DMS153 treated with DMSO at 0.1 percent for 48 hours (cell line): ENCODE measurements around the gene BUD13.

Source experiments
- DNase-seq: peaks from one replicate; lab custom pipeline; 2025; ENCODE audit not compliant: unreplicated experiment; lab: John Stamatoyannopoulos, UW

The BUD13 gene

GRCh38 chr11:116720895-116721294, 51.9 kb downstream of the BUD13 start:
- DNase-seq: no peak

- DNase-seq: no peak
Observed at GRCh38 chr11:116718955-116719501, 53.8 kb downstream of the BUD13 start.

GRCh38 chr11:116716621-116717020, 56.2 kb downstream of the BUD13 start:
- DNase-seq: no peak

GRCh38 chr11:116715383-116715782, 57.4 kb downstream of the BUD13 start:
- DNase-seq: no peak

- no peak for DNase-seq
Observed at GRCh38 chr11:116714902-116715301, 57.9 kb downstream of the BUD13 start.

GRCh38 chr11:116712428-116712827, 60.4 kb downstream of the BUD13 start:
- DNase-seq: no peak

GRCh38 chr11:116710762-116711161, 62.0 kb downstream of the BUD13 start:
- DNase-seq: no peak

DNA sequence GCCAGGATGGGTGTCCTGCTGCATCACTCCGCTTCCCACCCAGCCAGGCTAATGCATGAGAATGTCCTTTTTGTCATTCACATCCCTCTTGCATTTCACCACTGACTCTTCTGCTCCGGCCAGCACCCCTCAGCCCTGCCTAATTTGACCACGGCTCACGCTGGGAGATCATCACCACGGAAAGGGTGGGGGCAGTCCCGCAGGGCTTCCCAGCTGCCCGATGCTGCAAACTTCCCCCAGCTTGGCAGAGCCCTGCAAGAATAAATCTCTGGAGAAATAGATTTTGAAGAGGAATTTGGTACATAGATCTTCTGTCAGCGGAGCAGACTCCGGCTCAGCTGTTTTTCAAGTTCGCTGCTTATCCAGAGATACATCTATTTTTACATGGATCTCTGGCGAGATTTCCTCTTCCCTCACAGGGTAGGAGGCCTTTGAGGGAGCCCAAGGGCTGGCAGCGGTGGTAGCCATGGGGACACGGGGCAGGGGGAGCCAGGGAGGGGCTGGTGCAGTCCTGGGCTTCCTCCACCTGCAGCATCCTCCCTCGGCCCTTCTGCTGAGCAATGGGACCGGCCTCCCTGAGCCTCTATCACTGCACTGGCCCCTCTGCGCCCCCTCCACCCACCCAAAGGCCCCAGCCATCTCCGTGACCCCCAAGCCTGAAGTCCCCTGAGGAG, 62.6 kb downstream of the BUD13 start:
- no peak for DNase-seq

GRCh38 chr11:116707746-116708145, 65.0 kb downstream of the BUD13 start:
- DNase-seq: no peak

- peak; percentile 48 for DNase-seq
Observed at GRCh38 chr11:116707161-116707629, 65.6 kb downstream of the BUD13 start.

DNA sequence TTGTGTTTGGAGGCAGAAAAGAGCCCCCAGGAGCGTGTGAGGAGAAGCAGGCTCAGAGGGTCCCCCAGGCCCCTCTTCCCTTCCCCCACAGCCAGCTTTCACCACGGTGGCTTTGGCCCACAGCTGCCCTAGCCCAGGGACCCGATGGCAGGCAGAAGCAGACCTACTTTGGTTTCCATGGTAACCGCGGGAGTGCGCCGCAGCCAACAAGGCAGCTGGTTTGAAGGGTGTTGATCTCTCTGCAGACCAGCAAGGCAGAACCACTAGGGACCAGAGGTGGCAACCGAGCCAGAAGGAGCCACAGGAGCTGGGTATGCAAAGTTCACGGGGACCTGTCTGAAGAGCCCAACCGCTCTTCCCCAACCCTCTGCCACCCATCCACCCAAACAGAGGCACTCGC, 69.4 kb downstream of the BUD13 start:
- peak; percentile 30 for DNase-seq

- DNase-seq: no peak
Observed at GRCh38 chr11:116702772-116703385, 69.9 kb downstream of the BUD13 start.

DNA sequence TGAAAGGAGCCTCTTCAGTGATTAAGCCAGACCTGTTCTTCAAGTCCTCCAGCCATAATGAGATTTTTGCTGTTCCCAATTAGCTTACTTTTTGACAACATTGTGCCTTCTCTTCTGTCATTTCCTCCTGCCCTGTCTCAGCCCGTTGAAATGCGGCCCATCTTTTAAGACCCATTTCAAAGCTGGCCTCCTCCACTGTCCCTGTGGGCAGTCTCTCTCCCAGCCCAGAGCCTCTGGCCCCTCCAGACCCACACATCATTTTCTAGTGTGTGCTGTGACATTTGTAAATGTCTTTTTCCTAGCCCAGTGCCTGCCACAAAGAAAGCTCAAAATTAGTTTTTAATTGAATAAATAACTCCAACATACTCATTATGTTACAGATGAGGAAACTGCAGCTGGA, 70.9 kb downstream of the BUD13 start:
- no peak for DNase-seq

GRCh38 chr11:116701297-116701801, 71.4 kb downstream of the BUD13 start:
- DNase-seq: no peak

DNA sequence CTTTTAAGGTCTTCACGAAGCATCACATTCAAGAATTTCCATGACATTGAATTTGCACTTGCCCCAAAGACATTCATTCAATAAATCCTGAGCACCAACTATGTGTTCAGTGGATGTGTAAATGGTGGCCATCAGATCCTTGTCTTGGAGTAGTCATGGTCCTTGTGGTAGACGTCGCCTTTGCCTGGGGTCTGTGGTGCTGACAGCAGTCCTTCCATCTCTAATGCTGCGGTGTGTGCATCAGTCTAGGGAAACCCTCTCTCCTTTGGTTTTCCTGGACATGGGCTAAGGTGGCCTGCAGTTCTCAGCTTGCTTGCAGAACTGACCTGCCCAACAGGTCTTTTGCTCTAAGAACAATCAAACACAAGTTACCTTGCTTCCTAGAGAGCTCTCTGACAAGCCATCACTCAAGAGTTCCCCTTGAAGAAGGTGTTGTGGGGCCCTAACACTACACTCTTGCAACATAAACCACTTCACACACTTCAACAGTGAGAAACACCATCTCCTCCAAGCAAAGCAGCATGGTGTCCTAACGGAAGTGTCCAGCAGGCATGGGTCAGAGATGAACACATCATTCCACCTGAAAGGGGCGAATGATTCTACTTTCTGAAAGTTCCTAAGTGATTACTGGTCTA, 72.1 kb downstream of the BUD13 start:
- no peak for DNase-seq
